Stimulated activated CD8-positive, alpha-beta memory T cell treated with anti-CD3 and anti-CD28 coated beads, Interleukin-7, amount 100 ng/mL, for 48 hours (primary cell): Measurements from ENCODE around the gene NFKBIA.
"Not testable (repeated sequence)": the region's sequence is repeated elsewhere in the genome, so short reads cannot be mapped to it uniquely, and the experiment has no call there.

Source experiments
- DNase-seq, 2 donors: peaks; one replicate each; pipeline ENCODE4 v3.0.0-alpha.2; 2020; ENCODE audit warnings: low read depth in 1 of 2; ENCODE audit errors: extremely low read depth in 1 of 2

Gene NFKBIA

DNA sequence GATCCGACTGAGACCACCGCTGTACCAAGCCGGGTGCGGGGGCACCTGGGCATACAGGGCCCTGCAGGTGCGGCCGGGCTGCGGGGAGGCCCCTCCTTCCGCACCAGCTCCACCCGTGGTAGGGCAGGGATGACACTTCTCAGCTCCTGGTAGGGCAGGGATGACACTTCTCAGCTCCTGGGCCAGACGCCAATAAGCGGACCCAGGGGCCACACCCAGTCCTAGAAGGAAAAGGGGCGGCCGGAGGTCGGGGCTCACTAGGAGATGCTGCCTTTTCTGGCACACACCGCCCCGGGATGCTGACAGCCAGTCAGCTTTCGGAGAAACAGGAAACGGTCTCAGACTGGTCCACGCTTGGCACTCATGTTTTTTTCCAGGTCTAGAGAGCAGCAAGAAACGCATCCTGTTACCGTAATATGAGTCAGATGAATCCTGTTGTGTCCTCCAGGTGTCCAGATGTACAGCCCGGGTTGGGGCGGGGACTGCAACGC lies 34.8 kb downstream of the NFKBIA start:
- DNase-seq, result no peak

DNA sequence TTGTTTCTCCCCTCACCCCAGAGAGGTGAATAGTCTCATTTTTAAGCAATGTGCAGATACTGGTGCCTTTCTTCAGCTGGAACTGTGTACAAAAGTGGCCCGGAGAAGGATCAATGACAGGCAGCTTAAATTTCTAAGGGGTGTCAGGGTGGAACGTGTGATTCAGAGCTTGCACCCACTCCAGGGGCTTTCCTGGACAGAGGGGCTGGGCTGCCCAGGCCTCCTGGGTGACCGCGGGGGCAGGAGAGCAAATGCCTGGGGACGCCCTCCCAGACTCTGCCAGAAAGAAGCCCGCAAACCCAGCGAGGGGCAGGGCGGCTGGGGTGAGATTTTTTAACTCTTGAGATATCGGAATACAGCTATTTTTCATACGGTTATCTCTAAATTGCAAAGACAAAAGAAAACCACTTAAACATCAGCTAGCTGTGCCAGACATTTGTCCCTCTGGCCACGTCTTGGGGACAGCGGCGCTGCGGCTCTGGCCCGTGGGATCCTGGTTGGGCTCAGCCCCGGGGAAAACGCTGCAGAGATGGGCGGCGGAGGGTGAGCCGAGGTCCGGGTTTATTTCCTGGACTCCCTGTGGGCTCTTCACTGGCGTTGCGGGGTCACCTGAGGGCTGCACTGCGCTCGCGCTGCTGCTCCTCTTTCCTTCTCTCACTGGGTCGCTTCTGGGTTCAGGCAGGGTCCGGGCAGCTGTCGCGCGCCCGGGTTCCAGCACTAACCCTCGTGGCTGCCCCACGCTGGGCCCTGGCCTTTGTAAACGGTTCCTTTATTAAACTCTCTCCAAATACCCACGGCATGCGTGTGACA lies 35.8 kb downstream of the NFKBIA start:
- DNase-seq, result no peak

GRCh38 chr14:35368139-35368460 lies 36.4 kb downstream of the NFKBIA start:
- DNase-seq, result no peak

- no peak for DNase-seq
Observed at GRCh38 chr14:35367056-35367372, 37.5 kb downstream of the NFKBIA start.

DNA sequence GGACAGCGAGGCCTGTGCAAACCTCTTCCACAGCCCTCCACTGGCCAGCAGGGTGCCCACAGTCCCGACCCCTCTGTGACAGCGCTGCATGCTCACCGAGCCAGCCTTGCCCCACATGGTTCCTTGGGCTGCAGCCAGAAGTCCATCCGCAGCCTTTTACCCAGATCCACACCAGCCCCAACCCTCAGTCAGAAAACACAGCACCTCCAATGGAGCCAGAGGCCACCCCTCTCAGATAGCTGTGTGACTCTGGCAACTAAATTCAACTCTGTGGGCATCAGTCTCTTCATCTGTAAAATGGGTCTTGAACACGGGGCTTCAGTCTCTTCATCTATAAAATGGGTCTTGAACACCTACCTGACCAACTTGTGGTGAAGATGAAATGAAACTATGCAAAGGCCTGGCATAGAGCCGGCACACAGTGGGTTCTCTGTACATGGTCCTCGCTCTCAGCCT lies 38.0 kb downstream of the NFKBIA start:
- no peak for DNase-seq

DNA sequence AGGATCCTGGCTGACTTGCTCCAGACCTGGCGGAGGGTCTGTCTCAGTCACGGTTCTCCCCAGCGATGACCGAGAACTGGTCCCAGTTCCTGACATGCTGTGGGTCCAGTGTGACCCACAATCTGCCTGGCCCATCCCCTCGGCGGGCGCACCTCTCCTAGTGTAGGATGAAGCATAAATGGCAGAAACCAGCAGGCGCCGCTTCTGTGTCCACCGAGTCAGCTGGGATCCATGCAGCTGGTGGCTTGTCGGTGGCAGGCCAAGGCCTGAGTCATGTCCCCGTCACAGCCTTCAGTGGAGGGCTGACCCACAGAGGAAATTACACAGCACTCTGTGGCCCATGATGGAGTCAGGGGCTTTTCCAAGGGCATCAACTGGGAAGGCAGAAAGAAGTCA lies 38.5 kb downstream of the NFKBIA start:
- DNase-seq, result peak in 1 of 2 donors; percentile 73

GRCh38 chr14:35365130-35366055 lies 39.2 kb downstream of the NFKBIA start:
- DNase-seq, result peak; percentile 66 to 87

DNA sequence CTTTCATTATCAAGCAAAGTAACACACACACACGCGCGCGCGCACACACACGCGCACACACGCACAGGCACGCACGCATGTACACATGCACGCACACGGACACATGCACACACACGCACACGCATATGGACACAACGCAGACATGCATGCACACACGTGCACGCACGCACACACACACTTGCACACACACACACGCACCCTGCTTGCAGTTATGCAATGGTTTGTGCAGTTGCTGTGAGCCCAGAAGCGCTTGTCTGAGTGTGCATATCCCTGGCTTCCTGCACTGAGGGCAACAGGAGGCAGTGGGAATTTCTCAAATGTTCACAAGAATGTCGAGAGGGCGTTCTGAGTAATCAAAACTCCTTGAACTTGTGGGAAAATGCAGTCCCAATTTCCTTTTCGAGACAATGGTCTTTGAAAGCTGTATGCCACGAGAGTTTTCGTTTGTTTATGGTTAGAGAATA lies 41.6 kb downstream of the NFKBIA start:
- DNase-seq, result no peak

GRCh38 chr14:35362450-35362849 lies 42.1 kb downstream of the NFKBIA start:
- DNase-seq, result no peak

- no peak for DNase-seq
Observed at GRCh38 chr14:35361141-35361480, 43.4 kb downstream of the NFKBIA start.

DNA sequence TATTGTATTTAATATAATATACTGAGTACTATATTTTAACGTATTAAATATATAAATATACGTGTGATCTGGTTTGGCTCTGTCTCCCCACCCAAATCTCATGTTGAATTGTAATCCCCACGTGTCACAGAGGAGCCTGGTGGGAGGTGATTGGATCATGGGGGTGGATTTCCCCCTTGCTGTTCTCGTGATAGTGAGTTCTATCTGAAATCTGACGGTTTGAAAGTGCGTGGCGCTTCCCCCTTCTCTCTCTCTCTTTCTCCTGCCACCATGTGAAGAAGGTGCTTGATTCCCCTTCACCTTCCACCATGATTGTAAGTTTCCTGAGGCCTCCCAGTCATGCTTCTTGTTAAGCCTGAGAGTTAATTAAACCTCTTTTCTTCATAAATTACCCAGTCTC lies 44.9 kb downstream of the NFKBIA start:
- not testable (repeated sequence) for DNase-seq

- no peak for DNase-seq
Observed at GRCh38 chr14:35355981-35356841, 48.3 kb downstream of the NFKBIA start.

- not testable (repeated sequence) for DNase-seq
Observed at GRCh38 chr14:35355235-35355634, 49.3 kb downstream of the NFKBIA start.

- no peak for DNase-seq
Observed at GRCh38 chr14:35353409-35354172, 51.0 kb downstream of the NFKBIA start.

DNA sequence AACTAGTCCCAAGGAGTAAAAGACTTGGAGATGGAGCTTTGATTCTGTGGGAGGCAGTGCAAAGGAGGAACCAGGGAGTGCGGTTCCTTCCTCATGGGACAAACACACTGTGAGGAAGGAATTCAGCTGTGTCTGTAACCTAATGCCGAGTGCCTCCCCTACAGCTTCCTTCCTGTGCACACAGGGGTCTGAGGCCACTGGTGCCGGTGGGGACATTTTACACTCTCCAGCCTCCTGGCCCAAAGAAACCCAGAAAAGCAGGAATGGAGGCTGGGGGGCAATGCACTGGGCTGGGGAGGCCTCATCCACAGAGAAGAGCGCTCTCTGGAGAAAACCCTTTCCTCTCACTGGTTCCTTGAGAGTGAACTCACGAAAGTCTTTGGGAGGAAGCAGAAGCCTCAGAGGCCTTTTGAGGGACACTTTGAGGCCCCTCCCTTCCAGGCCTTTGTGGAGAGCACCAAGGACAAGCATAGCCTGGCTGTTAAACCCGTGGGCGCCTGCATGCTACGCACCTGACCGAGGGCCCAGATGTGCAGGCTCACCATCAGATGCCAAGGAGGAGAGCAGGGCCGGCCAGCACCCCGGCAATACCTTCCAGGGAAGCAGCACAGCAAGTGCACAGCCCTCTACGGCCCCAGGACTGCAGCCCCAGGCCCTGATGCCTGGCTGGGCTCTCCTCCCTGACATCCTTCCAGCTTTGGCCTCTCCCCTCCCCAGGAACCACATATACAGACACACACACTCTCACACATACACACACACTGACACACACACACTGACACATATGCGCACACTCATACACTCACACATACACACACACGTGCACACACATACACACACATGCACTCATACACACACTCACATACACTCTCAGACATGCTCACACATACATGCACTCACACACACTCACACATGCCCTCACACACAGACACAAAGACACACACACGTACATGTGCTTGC lies 52.0 kb downstream of the NFKBIA start:
- no peak for DNase-seq

DNA sequence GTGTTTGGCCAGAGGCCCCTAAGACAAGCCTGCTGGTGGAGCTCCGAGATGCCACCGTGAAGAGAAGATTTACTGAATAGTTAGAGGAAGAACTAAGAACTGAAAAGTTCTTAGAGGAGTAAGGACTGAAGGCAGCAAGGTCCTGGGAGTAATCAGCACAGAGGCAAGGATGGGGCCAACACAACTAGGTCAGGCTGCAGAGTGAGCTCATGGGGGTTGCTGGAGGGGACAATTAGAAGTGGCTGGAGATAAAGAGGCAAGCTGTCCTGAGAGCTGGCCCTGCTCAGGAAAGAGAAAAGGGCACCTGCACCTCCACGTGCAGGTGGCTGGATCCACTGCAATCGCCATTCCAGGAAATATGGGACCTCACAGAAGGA lies 52.7 kb downstream of the NFKBIA start:
- DNase-seq, result no peak
